Fibroblast of mammary gland (primary cell): ENCODE results near the gene TXNL4A.
"Not testable (repeated sequence)": the region's sequence is repeated elsewhere in the genome, so short reads cannot be mapped to it uniquely, and the experiment has no call there.

Source experiments
- DNase-seq: peaks from one replicate; pipeline ENCODE4 v3.0.0-alpha.2; 2010; ENCODE audit warnings: low read depth
- H3K4me3 ChIP-seq: 2 replicates; pipeline ENCODE4 v1.5.1; 2011; ENCODE audit warnings: low read depth, mild to moderate bottlenecking, low read length, moderate library complexity; ENCODE audit not compliant: control insufficient read depth
- TF ChIP-seq, protein P1 (sequence below): conservative IDR thresholded peaks from 2 replicates; pipeline ENCODE4 v1.5.1; 2011; ENCODE audit warnings: low read depth, low read length, inconsistent platforms; ENCODE audit not compliant: control insufficient read depth, insufficient read depth

The TXNL4A gene

DNA sequence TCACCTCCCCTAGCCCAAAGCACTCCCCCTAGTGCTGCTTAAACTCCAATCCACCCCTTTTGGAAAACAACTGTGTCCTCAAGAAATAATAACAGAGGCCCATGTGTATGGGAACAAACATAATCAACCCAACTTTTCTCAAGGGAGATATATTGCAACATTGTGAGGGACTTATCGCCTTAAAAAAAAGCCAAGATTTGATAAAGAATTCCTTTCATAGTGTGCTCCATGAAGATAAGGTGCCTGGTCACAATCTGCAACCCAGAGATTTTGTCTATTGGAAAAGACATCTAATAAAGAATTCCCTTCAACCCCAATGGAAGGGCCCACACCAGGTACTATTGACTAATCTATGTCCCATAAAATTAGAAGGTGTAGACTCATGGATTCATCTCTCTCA, 41.3 kb upstream of the TXNL4A start:
- TF ChIP-seq, protein P1, sequence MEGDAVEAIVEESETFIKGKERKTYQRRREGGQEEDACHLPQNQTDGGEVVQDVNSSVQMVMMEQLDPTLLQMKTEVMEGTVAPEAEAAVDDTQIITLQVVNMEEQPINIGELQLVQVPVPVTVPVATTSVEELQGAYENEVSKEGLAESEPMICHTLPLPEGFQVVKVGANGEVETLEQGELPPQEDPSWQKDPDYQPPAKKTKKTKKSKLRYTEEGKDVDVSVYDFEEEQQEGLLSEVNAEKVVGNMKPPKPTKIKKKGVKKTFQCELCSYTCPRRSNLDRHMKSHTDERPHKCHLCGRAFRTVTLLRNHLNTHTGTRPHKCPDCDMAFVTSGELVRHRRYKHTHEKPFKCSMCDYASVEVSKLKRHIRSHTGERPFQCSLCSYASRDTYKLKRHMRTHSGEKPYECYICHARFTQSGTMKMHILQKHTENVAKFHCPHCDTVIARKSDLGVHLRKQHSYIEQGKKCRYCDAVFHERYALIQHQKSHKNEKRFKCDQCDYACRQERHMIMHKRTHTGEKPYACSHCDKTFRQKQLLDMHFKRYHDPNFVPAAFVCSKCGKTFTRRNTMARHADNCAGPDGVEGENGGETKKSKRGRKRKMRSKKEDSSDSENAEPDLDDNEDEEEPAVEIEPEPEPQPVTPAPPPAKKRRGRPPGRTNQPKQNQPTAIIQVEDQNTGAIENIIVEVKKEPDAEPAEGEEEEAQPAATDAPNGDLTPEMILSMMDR: no peak
- no peak overlapping the region for H3K4me3 ChIP-seq

DNA sequence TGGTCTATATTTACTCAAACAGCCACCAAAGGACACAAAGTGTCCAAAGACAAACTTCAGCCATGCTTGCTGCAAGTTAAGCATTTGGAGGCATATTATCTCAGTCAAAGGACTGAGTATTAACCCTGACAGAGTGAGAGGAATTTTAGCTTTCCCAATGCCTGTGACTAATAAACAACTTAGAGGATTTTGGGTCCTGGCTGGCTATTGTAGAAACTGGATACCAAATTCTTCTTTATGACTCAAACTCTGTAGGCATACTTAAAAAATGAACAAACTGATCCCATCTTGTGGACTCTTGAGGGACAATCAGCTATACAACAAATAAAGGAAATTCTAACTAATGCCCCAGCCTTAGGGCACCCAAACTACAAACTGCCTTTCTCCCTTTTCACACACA, 39.4 kb upstream of the TXNL4A start:
- DNase-seq: peak; percentile 84
- TF ChIP-seq, protein P1: peak; percentile 4
- not testable (repeated sequence) for H3K4me3 ChIP-seq

More for the DNA sequence above, 41.3 kb upstream of the TXNL4A start:
- DNase-seq: no peak

DNA sequence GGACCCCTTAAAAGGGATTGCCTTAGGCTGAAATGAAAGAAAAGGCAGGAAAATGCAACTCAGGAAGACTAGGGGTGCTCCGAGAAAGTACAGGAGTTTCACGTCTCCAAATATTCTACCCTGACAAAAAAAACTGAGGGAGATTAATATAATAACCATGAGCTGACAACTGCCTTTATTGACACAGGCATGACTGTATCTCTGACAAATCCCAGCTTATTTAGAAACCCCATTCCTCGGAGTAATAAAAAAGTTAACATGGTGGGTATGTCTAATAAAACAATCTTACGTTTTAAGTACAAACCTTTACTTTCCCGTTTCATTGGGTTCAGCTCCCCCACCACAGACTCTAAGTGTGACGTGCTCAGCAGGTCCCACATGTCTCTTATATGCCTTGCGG, 38.0 kb upstream of the TXNL4A start:
- H3K4me3 ChIP-seq: no peak overlapping the region
- DNase-seq: no peak
- TF ChIP-seq, protein P1: no peak

DNA sequence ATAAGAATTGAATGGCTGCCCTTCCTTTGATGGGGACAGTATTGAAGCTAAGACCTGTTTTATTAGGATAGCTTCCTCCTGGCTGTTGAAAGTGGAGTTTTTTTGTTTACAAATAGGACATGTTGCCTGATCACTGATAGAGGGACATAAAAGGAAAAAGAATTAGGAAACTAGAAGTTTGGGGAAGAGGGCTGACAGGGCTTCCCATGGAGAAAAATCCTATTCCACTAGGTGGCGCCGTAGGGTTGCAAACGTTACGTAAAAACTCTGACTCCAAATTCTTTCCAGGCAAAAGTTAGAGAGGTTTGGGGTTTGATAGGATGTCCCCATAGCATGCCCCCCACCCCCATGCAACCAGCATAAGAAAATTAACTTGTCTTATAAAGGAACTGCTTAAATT, 34.8 kb upstream of the TXNL4A start:
- no peak overlapping the region for H3K4me3 ChIP-seq
- TF ChIP-seq, protein P1: peak; percentile 46
- DNase-seq: no peak

DNA sequence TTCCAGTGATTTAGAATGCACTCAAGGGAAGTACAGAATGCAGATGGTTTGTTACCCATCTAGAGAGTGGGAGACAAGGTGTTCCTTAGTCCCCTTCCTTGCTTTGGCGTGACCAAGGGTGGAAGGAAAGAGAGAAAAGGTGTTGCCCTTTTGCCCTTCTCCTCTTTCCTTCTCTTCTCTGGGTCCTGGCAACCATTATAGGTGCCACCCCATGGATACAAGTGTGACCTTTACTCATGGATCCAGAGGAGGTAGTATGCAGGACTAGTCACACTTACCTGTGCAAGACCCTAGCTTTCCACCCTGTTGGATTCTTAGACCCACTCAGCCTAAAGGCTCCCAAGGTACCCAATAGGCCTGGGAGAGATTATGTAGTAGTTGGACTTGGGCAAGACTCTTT, 34.2 kb upstream of the TXNL4A start:
- peak; percentile 41 for DNase-seq
- H3K4me3 ChIP-seq: no peak overlapping the region
- TF ChIP-seq, protein P1: no peak

DNA sequence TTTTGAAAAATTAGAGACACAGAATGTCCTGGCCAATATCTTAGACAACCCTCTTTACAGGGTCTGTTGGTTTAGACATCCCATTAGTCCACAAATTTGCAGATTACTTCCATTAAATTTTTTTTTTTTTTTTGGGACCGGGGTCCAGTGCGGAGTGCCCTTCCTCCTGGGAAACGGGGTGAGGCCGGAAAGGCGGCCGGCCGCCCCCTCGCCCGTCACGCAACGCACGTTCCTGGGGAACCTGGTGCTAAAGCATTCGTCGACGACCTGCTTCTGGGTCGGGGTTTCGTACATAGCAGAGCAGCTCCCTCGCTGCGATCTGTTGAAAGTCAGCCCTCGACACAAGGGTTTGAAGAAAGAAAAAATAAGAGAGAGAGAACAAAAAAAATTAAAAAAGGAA, 24.4 kb upstream of the TXNL4A start:
- TF ChIP-seq, protein P1: no peak
- no peak overlapping the region for H3K4me3 ChIP-seq
- no peak for DNase-seq

DNA sequence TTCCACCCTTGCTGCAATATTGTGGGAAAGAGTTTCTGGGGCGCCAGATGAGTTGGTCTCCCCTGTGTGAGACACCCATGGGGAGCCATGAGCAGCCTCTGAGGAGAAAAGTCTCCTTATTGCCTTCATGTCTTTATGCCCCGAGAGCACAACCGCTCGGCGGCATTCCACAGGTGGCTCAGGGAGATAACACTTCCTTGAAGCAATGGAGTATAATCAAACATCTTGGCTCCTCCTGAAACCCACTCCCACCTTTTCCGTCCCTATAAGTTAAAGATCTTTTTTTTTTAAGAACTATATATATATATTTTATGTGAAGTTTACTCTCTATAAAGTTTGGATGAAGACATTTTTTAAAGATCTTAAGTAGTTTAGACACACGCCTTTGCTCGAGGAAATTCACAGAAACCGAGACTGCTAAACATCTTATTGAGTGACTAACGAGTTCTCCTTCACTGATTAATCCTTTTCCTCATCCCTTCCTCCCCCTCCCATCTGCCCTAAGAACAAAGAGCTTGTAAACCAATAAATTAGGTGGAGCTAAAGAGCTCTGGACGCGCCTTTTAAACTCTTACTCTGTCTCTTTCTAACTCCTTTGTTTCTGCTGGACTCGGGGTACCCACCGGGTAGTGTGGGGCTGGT, 23.3 kb upstream of the TXNL4A start:
- not testable (repeated sequence) for DNase-seq

DNA sequence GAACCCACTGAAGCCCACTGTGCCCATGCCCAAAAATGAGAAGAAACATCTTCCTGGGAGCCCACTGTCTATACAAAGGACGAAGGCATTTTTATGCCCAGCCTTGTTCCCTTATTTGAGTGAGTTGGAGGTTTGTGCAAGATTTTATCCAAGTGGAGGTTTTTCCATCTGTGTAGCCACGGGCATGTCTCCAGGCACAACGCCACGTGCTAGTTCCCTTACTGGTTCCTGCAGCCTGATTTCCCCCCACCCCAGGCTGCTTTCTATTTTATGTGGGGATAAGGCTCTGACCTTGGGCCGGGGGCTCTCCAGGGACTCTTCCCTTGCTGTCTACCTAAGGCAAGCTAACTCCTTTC, 22.2 kb upstream of the TXNL4A start:
- no peak overlapping the region for H3K4me3 ChIP-seq
- TF ChIP-seq, protein P1: no peak
- no peak for DNase-seq

More for the DNA sequence above, 23.3 kb upstream of the TXNL4A start:
- H3K4me3 ChIP-seq: not testable (repeated sequence)
